ENCODE results near the gene FOXC1.

The FOXC1 gene

GRCh38 chr6:1619098-1619672 is 9.5 kb downstream of the FOXC1 start:
- no peak overlapping the region for H3K27ac ChIP-seq
- no peak for TF ChIP-seq CTCF (conservative IDR thresholded peaks at IDR 0.05)

DNA sequence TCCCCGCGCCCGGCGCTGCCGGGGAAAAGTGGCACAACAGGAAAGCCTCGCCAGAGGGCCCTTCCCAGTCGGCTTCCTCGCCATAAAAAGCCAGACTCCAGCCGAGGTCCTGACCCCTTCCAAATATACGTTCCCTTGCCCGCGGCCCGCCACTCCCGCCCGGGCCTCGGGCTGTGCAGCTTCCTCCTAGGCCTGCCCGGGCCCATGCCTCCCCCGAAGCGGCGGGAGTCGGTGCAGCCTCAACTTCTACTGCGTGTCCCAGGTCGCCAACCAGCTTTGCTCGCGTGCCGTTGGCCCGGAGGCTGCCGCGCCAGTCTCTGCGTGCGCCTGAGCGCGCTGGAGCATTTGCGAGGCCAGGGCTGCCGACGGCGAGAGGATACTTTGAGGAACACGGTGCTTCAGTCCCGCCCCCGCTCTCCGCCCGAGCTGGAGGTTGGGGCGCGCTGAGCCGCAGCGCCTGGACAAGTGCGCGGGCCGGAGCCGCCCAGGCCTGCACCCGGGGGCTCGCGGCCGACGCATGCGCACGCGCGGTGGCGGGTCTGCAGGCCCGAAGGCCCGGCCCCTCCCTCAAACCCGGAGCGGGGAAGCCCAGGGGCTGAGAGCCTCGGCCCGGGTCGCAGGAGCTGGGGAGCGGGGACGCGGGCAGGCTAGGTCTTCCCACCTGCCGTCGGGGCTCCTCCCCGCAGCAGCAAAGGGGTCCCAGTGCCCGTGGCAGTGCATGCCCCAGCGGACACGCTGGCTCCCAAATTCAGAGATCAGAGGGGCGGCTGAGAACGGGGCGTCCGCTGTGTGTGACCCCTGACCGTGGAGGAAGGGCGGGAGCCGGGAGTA is 10.2 kb downstream of the FOXC1 start:
- no peak for TF ChIP-seq CTCF (conservative IDR thresholded peaks at IDR 0.05)
- H3K27ac ChIP-seq, result no peak overlapping the region

DNA sequence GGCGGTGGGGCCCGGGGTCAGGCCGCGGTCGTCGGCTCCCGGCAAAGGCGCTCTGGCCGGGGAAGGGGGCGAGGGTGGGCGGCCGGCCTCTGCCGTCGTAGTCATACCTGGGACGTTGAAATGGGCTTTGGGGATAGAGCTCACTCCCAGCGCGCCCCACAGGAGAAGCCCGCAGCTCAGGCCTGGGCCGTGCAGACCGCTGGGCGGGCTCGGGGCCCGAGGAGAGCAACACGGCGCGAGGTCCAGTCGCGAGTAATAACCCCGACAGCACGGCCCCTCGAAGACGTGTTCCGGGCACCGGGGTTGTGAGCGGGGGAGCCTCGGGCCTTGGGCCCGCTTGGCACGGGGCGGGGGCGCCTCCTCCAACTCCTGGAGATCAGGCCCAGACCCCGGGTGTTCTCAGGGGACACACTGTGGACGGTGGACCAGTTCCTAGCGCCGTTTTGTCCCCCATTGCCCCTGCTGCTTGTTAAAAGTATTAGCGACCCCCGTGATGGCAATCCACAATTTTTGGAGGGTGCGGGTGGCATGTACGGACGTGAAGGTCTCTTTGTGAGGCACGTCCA is 10.9 kb downstream of the FOXC1 start:
- H3K27ac ChIP-seq, result no peak overlapping the region
- no peak for TF ChIP-seq CTCF (conservative IDR thresholded peaks at IDR 0.05)

DNA sequence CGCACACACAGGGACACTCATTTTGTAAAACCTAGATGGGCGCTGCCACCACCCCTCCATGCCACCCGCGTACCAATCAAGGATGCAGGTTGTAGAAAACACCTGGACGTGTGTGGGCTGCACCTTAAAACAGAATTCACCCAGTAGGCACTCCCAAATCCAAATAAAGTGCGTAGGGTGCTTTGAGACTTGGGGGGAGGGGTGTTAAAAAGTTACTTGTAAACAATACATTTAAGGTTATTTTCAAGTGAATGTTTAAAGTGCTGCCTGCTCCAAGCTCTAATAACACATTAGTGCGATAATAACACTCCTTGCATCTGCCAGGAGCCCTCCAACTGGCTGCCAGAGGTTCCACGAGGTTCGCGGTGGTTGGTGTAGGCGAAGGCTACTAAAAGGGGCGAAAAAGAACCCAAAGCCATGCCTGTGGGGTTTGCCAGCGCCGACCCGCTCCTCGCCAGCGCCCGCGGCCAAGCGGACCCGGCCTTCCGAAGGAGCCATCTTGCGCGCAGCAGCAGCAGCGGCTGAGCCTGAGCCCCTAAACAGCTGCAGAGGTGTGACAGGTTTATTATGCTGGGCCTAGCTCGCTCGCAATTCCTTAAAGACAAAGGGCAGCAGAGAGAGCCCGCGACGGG is 11.5 kb downstream of the FOXC1 start:
- no peak for TF ChIP-seq CTCF (conservative IDR thresholded peaks at IDR 0.05)
- no peak overlapping the region for H3K27ac ChIP-seq

DNA sequence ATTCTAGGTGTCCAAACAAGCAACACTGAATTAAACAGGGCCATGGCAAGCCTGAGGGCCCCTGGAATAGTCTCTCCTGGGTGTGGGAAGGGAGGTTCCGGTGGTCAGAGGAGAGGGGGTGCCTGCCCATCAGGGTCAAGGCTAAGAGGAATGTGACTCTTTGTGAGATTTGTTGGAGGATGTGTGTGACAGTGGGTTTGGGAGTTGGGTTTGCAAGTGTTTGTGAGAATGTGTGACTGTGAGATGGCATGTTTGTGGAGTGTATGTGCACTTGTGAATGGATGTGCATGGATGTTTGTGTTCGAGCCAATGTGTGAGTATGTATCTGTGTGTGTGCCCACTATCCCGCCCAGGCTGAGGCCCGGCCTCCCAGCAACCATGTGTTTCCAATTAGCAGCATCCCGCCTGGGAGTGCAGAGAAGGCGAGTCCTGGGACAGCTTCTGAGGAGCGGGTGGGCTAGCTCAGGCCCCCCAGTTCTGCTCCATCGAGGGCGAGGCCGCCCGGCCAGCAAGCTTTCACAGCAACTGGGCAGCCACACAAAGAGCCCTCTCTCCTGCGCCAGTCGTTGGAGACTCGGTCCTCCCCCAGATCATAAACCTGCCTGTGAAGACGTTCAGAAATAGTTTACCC is 12.6 kb downstream of the FOXC1 start:
- no peak for TF ChIP-seq CTCF (conservative IDR thresholded peaks at IDR 0.05)
- no peak overlapping the region for H3K27ac ChIP-seq

DNA sequence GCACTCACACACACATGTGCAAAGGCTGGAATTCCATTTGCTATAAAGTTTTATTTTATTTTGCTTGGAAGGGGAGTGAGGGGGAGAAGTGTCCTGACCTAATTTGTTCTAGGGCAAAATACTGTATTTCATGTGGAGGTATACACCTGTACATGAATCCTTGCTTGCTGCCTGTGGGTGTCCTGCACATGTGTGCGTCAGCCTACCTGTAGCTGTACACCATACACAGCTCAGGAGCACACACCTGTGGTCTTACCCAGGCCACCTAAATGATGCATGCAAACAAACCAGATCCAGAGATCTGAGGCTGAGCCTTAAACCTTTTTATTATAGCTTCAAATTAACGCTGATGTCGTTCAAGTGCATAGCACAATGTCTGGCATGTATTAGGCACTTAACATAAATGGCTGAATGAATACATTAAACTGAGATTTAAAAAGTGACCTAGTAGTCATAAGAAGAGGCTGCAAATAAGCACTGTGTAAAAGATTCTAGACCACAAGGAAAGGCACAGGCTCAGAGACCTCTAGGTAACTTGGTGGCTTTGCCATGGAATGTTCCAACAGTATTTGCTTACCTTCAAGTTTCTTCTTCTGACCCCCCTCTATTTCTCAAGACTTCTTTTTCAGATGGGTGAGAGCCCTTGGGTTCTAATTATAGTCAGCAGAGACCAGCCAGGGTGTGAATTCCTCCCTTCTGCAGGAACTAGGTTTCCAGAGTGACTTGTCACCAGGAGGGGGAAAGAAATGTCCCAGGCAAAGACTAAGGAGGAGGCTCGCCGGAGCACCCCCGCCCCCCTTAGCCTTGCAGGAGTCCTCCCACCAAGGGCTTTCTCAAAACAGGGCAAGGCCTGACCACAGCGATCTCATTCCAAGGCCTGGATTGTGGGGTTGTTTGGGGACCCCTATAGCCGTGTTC is 13.4 kb downstream of the FOXC1 start:
- TF ChIP-seq CTCF (conservative IDR thresholded peaks at IDR 0.05), result no peak
- H3K27ac ChIP-seq, result no peak overlapping the region
